ENCODE data around the gene TSPYL4.

TSPYL4 gene

GRCh38 chr6:116218172-116218633 is 35.7 kb downstream of the TSPYL4 start:
- Histone ChIP-seq H3K4me3 (ENCODE audit: low read depth, low read length) (no peak overlapping the region), H3K36me3 (no peaks in the 10 kb centered on the region), H3K4me1 (peaks cover 4% of the 10 kb centered on the region; the same call in 1 of the 2 replicates), H3K9me3 (no peaks in the 10 kb centered on the region), H3K27me3 (no peaks in the 10 kb centered on the region)
- no peak; the same call in none of the 2 replicates for TF ChIP-seq CTCF (IDR thresholded peaks at IDR 0.05; ENCODE audit: low read depth, low read length)
- DNase-seq = no peak

- peak; percentile 59 for TF ChIP-seq CTCF (IDR thresholded peaks at IDR 0.05; ENCODE audit: low read depth, low read length)
- Histone ChIP-seq H3K27me3 (no peaks in the 10 kb centered on the region), H3K36me3 (no peaks in the 10 kb centered on the region), H3K4me1 (peaks cover 4% of the 10 kb centered on the region; the same call in 1 of the 2 replicates), H3K4me3 (ENCODE audit: low read depth, low read length) (no peak overlapping the region), H3K9me3 (no peaks in the 10 kb centered on the region)
- DNase-seq = no peak
Measured at GRCh38 chr6:116217069-116217468, 36.8 kb downstream of the TSPYL4 start.

- H3K36me3 ChIP-seq = no peaks in the 10 kb centered on the region
- no peak for DNase-seq
- no peaks in the 10 kb centered on the region for H3K27me3 ChIP-seq
- TF ChIP-seq CTCF (IDR thresholded peaks at IDR 0.05; ENCODE audit: low read depth, low read length) = no peak
- H3K4me1 ChIP-seq = peaks cover 13% of the 10 kb centered on the region
- no peaks in the 10 kb centered on the region for H3K9me3 ChIP-seq
- H3K4me3 ChIP-seq (ENCODE audit: low read depth, low read length) = no peak overlapping the region
Measured at GRCh38 chr6:116215414-116215813, 38.5 kb downstream of the TSPYL4 start.

GRCh38 chr6:116214681-116215080 is 39.2 kb downstream of the TSPYL4 start:
- Histone ChIP-seq H3K36me3 (no peaks in the 10 kb centered on the region), H3K4me3 (ENCODE audit: low read depth, low read length) (no peak overlapping the region), H3K9me3 (no peaks in the 10 kb centered on the region), H3K27me3 (no peaks in the 10 kb centered on the region), H3K4me1 (peaks cover 13% of the 10 kb centered on the region)
- no peak for TF ChIP-seq CTCF (IDR thresholded peaks at IDR 0.05; ENCODE audit: low read depth, low read length)
- DNase-seq = no peak

- peaks cover 17% of the 10 kb centered on the region for H3K4me1 ChIP-seq
- H3K27me3 ChIP-seq = no peaks in the 10 kb centered on the region
- no peak for TF ChIP-seq CTCF (IDR thresholded peaks at IDR 0.05; ENCODE audit: low read depth, low read length)
- no peaks in the 10 kb centered on the region for H3K36me3 ChIP-seq
- no peaks in the 10 kb centered on the region for H3K9me3 ChIP-seq
- DNase-seq = peak; percentile 51
- H3K4me3 ChIP-seq (ENCODE audit: low read depth, low read length) = no peak overlapping the region
Measured at GRCh38 chr6:116210750-116211425, 43.0 kb downstream of the TSPYL4 start.

GRCh38 chr6:116210316-116210715 is 43.6 kb downstream of the TSPYL4 start:
- no peak for DNase-seq
- Histone ChIP-seq H3K27me3 (no peaks in the 10 kb centered on the region), H3K9me3 (no peaks in the 10 kb centered on the region), H3K4me3 (ENCODE audit: low read depth, low read length) (no peak overlapping the region), H3K4me1 (peaks cover 17% of the 10 kb centered on the region), H3K36me3 (no peaks in the 10 kb centered on the region)
- TF ChIP-seq CTCF (IDR thresholded peaks at IDR 0.05; ENCODE audit: low read depth, low read length) = no peak
